Endothelial cell (in vitro differentiated cells): ENCODE measurements around the gene ASIC3. TPM values are rescaled to one million over a fixed set of nuclear protein-coding genes. Genes with fewer than 3 reads are reported as not detected.

Experiments used
- DNase-seq: peaks from one replicate; pipeline ENCODE4 v3.0.0; 2021; ENCODE audit warnings: low spot score
- H3K27ac Mint-ChIP-seq: one replicate; pipeline ENCODE4 v1.8.0; 2021; ENCODE audit warnings: mixed read lengths, inconsistent platforms; ENCODE audit not compliant: unreplicated experiment
- H3K27me3 Mint-ChIP-seq: one replicate; pipeline ENCODE4 v1.8.0; 2021; ENCODE audit warnings: mild to moderate bottlenecking, moderate library complexity, mixed read lengths, inconsistent platforms; ENCODE audit not compliant: unreplicated experiment
- H3K36me3 Mint-ChIP-seq: one replicate; pipeline ENCODE4 v1.8.0; 2021; ENCODE audit warnings: mild to moderate bottlenecking, low read depth, mixed read lengths, inconsistent platforms; ENCODE audit not compliant: unreplicated experiment
- H3K4me1 Mint-ChIP-seq: one replicate; pipeline ENCODE4 v1.8.0; 2021; ENCODE audit warnings: mild to moderate bottlenecking, mixed read lengths, inconsistent platforms; ENCODE audit not compliant: unreplicated experiment
- H3K4me3 Mint-ChIP-seq: one replicate; pipeline ENCODE4 v1.8.0; 2021; ENCODE audit warnings: mild to moderate bottlenecking, mixed read lengths, inconsistent platforms; ENCODE audit not compliant: unreplicated experiment
- H3K9me3 Mint-ChIP-seq: one replicate; pipeline ENCODE4 v1.8.0; 2021; ENCODE audit warnings: mixed read lengths, inconsistent platforms; ENCODE audit not compliant: unreplicated experiment
- CTCF ChIP-seq: fragments of 200-600 bp; sonication (generic); IDR thresholded peaks from one replicate; pipeline ENCODE4 v1.5.0; 2021; ENCODE audit warnings: antibody characterized with exemption; ENCODE audit not compliant: unreplicated experiment
- total RNA-seq: library from RNA; stranded (reverse); fragmentation: NEBNext Ultra II Directional; extraction: Animal tissue kit (Norgen Biotek cat#: 25700); gene quantifications from one replicate; pipeline ENCODE4 v1.2.1, GENCODE V29; 2021; ENCODE audit not compliant: unreplicated experiment

The ASIC3 gene
- total RNA-seq, 1 donor from 2014 or later: 3.4 TPM

- TF ChIP-seq CTCF: no peak
- no peak for DNase-seq
- peaks cover 19% of the 10 kb centered on the region for H3K36me3 Mint-ChIP-seq
- H3K27ac Mint-ChIP-seq: no peak overlapping the region
- H3K27me3 Mint-ChIP-seq: peaks cover 19% of the 10 kb centered on the region
- peaks cover 24% of the 10 kb centered on the region for H3K4me1 Mint-ChIP-seq
- H3K9me3 Mint-ChIP-seq: no peaks in the 10 kb centered on the region
- peak overlapping the region; percentile 94 for H3K4me3 Mint-ChIP-seq
Measured at GRCh38 chr7:151080067-151080521, 31.8 kb downstream of the ASIC3 start.

GRCh38 chr7:151080522-151081169 is 32.3 kb downstream of the ASIC3 start, which contains the start of gene FASTK:
Gene FASTK, minus strand, starts transcription at chr7:151080809. Its CDS starts 43 bp downstream, at chr7:151080766.
- H3K27me3 Mint-ChIP-seq: peaks cover 16% of the 10 kb centered on the region
- peaks cover 16% of the 10 kb centered on the region for H3K36me3 Mint-ChIP-seq
- peaks cover 30% of the 10 kb centered on the region for H3K4me1 Mint-ChIP-seq
- no peak within 1 kb of the TSS for H3K27ac Mint-ChIP-seq
- peak within 1 kb of the TSS; percentile 94 for H3K4me3 Mint-ChIP-seq
- DNase-seq: peak; percentile 87
- no peaks in the 10 kb centered on the region for H3K9me3 Mint-ChIP-seq
- TF ChIP-seq CTCF: no peak

DNA sequence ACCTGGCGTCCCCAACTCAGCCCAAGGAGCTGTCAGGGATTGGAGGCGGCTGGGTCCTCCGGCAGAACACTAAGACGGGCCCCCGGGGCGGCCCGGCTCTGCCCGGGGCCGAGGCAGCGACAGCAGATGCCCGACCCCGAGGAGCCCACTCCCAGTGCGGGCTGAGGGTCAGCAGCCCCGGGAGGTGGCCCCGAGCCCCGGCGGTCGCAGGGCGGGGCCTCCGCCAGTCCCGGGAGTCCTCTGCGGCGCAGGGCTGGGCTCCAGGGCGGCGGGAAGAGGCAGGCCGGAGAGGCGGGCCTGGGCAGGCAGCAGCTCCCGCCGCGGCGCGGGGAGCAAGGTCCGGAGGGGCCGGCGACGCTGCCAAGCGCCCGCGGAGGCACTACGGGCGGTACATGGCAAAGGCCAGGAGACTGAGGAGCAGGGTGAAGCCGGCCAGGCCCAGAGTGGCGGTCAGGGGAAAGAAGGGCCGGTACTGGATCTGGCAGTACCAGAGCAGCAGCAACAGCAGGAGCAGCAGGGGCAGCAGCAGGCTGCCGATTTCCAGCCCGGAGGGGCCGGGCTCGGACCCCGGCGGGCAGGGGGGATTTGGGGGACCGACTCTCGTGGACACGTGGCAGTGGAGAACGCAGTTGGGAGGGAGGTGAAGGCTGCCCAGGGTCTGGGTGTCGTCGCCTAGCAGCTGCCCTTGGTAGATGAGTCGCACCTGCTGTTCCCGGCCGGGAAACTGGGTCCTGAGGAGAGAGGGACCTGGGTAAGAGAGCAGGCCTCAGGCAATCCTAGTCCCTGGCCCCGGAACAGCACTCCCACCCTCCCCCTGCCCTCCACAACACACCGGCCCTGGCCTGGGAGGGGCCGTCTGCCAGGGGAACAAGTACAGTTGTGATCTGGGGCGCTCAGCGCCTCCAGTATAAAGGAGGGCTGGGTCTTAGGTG is 33.1 kb downstream of the ASIC3 start:
- no peak for TF ChIP-seq CTCF
- H3K36me3 Mint-ChIP-seq: peaks cover 8% of the 10 kb centered on the region
- peaks cover 14% of the 10 kb centered on the region for H3K27me3 Mint-ChIP-seq
- no peaks in the 10 kb centered on the region for H3K9me3 Mint-ChIP-seq
- no peak overlapping the region for H3K27ac Mint-ChIP-seq
- peak overlapping the region; percentile 73 for H3K4me3 Mint-ChIP-seq
- DNase-seq: no peak
- H3K4me1 Mint-ChIP-seq: peaks cover 31% of the 10 kb centered on the region

GRCh38 chr7:151082141-151083070 is 34.1 kb downstream of the ASIC3 start:
- Mint-ChIP-seq H3K36me3 (peaks cover 7% of the 10 kb centered on the region), H3K4me3 (peak overlapping the region; percentile 98), H3K27me3 (peaks cover 14% of the 10 kb centered on the region), H3K9me3 (no peaks in the 10 kb centered on the region), H3K27ac (peak overlapping the region; percentile 57), H3K4me1 (peaks cover 31% of the 10 kb centered on the region)
- no peak for TF ChIP-seq CTCF
- DNase-seq: no peak
